Neural cell (in vitro differentiated cells): Measurements from ENCODE around the gene NRBF2. TPM values are rescaled to one million over a fixed set of nuclear protein-coding genes. Genes with fewer than 3 reads are reported as not detected.

ENCODE experiments used
- H2AFZ ChIP-seq: fragments of 200-600, 300-800 bp; sonication (generic), shearing (Covaris generic); 2 replicates; pipeline ENCODE4 v1.6.0; 2014; ENCODE audit warnings: low read depth, mild to moderate bottlenecking, antibody characterized with exemption, low read length, moderate library complexity
- H3F3A ChIP-seq: fragments of 200-600 bp; shearing (Covaris generic); 2 replicates; pipeline ENCODE4 v1.6.1; 2016; ENCODE audit warnings: mild to moderate bottlenecking, moderate library complexity, mixed read lengths, antibody characterized with exemption, low read length; ENCODE audit not compliant: insufficient read depth, poor library complexity, severe bottlenecking
- H3K27ac ChIP-seq: fragments of 200-600, 300-800 bp; sonication (generic), shearing (Covaris generic); 2 replicates; pipeline ENCODE4 v1.5.1; 2014; ENCODE audit warnings: mild to moderate bottlenecking, low read length, moderate library complexity
- H3K27me3 ChIP-seq: fragments of 300-800, 200-600 bp; sonication (generic), shearing (Covaris generic); 2 replicates; pipeline ENCODE4 v1.6.0; 2014; ENCODE audit warnings: mild to moderate bottlenecking, low read depth, low read length, moderate library complexity; ENCODE audit not compliant: insufficient read depth
- H3K36me3 ChIP-seq: fragments of 300-800, 200-600 bp; sonication (generic), shearing (Covaris generic); 2 replicates; pipeline ENCODE4 v1.5.1; 2014; ENCODE audit warnings: mild to moderate bottlenecking, antibody characterized with exemption, low read length, moderate library complexity; ENCODE audit not compliant: insufficient read depth
- H3K4me2 ChIP-seq: fragments of 300-800, 200-600 bp; sonication (generic), shearing (Covaris generic); 2 replicates; pipeline ENCODE4 v1.6.0; 2014; ENCODE audit warnings: mild to moderate bottlenecking, low read length
- H3K4me3 ChIP-seq: fragments of 300-800, 200-600 bp; sonication (generic), shearing (Covaris generic); 2 replicates; pipeline ENCODE4 v1.5.1; 2014; ENCODE audit warnings: mild to moderate bottlenecking, low read length, moderate library complexity
- H3K79me2 ChIP-seq: fragments of 200-600 bp; shearing (Covaris generic); replicated peaks from 2 replicates; pipeline ENCODE4 v1.6.0; 2014; ENCODE audit warnings: mild to moderate bottlenecking, low read length, moderate library complexity; ENCODE audit not compliant: insufficient read depth
- H3K9ac ChIP-seq: fragments of 300-800, 200-600 bp; sonication (generic), shearing (Covaris generic); 2 replicates; pipeline ENCODE4 v1.6.1; 2016; ENCODE audit warnings: mild to moderate bottlenecking, low read length, mixed read lengths
- H3K9me2 ChIP-seq: fragments of 200-600 bp; shearing (Covaris generic); 2 replicates; pipeline ENCODE4 v1.6.1; 2016; ENCODE audit warnings: mild to moderate bottlenecking, low read length, mixed read lengths; ENCODE audit not compliant: insufficient read depth
- H3K9me3 ChIP-seq: fragments of 200-600, 300-800 bp; sonication (generic), shearing (Covaris generic); 2 replicates; pipeline ENCODE4 v1.6.1; 2016; ENCODE audit warnings: mild to moderate bottlenecking, mixed run types, low read length, moderate library complexity, mixed read lengths
- H4K20me1 ChIP-seq: fragments of 200-600 bp; shearing (Covaris generic); 2 replicates; pipeline ENCODE4 v1.6.1; 2016; ENCODE audit warnings: mild to moderate bottlenecking, mixed run types; ENCODE audit not compliant: insufficient read depth
- EP300 ChIP-seq: fragments of 450-650 bp; conservative IDR thresholded peaks from 2 replicates; pipeline ENCODE4 v1.6.1; 2014; ENCODE audit warnings: antibody characterized with exemption, mild to moderate bottlenecking, moderate library complexity; ENCODE audit not compliant: poor library complexity, severe bottlenecking
- EZH2 ChIP-seq: fragments of 200-600, 300-800 bp; shearing (Covaris generic), sonication (generic); IDR thresholded peaks from 2 replicates; pipeline ENCODE4 v1.6.1; 2014; ENCODE audit warnings: antibody characterized with exemption, low read length, borderline replicate concordance, mild to moderate bottlenecking; ENCODE audit not compliant: insufficient read depth, poor library complexity, severe bottlenecking
- MXI1 ChIP-seq: fragments of 450-650 bp; conservative IDR thresholded peaks from 2 replicates; pipeline ENCODE4 v1.6.1; 2014; ENCODE audit warnings: antibody characterized with exemption, mild to moderate bottlenecking; ENCODE audit not compliant: poor library complexity, severe bottlenecking
- POLR2AphosphoS5 ChIP-seq: IDR thresholded peaks from 2 replicates; pipeline ENCODE4 v1.6.1; 2012
- RAD21 ChIP-seq: fragments of 450-650 bp; conservative IDR thresholded peaks from 2 replicates; pipeline ENCODE4 v1.6.1; 2014; ENCODE audit warnings: antibody characterized with exemption, mild to moderate bottlenecking, moderate library complexity
- SMC3 ChIP-seq: fragments of 450-650 bp; conservative IDR thresholded peaks from 2 replicates; pipeline ENCODE4 v1.6.1; 2014; ENCODE audit warnings: antibody characterized with exemption, mild to moderate bottlenecking, moderate library complexity; ENCODE audit not compliant: poor library complexity
- TAF1 ChIP-seq: IDR thresholded peaks from 2 replicates; pipeline ENCODE4 v1.6.1; 2012; ENCODE audit warnings: low read depth
- polyA plus RNA-seq: library from polyadenylated mRNA; depleted of rRNA; stranded (reverse); fragments of >200 nt; gene quantifications from 2 replicates; pipeline ENCODE4 v1.2.3, GENCODE V29; 2014
- TF ChIP-seq, protein P1 (sequence below): IDR thresholded peaks from 2 replicates; pipeline ENCODE4 v1.6.1; 2012; ENCODE audit warnings: borderline replicate concordance
- TF ChIP-seq, protein P2 (sequence below): fragments of 450-650 bp; IDR thresholded peaks from 2 replicates; pipeline ENCODE4 v1.5.1; 2014; ENCODE audit warnings: antibody characterized with exemption, mild to moderate bottlenecking, moderate library complexity; ENCODE audit not compliant: poor library complexity, severe bottlenecking

The NRBF2 gene
- polyA plus RNA-seq, 1 donor from 2014 or later: 32.7 TPM

DNA sequence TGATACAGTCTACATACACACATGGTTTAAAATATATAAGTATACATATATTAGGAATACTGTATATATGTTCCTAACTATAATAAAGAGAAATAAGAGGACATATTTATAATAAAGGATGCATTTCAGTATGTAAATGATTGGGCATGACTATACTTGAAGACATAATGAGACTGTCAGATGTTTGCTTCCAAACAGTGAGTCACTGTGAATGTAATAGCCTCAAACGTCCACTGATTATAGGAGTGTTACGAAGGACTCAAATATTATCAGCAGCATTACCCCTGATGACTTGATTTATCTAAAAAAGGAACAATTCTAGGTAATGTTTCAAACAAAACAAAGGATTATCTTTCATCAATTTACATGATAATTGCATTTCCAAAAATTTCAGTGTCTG lies 39.9 kb upstream of the NRBF2 start:
- H3K79me2 ChIP-seq: no peaks in the 10 kb centered on the region
- TF ChIP-seq, protein P1, sequence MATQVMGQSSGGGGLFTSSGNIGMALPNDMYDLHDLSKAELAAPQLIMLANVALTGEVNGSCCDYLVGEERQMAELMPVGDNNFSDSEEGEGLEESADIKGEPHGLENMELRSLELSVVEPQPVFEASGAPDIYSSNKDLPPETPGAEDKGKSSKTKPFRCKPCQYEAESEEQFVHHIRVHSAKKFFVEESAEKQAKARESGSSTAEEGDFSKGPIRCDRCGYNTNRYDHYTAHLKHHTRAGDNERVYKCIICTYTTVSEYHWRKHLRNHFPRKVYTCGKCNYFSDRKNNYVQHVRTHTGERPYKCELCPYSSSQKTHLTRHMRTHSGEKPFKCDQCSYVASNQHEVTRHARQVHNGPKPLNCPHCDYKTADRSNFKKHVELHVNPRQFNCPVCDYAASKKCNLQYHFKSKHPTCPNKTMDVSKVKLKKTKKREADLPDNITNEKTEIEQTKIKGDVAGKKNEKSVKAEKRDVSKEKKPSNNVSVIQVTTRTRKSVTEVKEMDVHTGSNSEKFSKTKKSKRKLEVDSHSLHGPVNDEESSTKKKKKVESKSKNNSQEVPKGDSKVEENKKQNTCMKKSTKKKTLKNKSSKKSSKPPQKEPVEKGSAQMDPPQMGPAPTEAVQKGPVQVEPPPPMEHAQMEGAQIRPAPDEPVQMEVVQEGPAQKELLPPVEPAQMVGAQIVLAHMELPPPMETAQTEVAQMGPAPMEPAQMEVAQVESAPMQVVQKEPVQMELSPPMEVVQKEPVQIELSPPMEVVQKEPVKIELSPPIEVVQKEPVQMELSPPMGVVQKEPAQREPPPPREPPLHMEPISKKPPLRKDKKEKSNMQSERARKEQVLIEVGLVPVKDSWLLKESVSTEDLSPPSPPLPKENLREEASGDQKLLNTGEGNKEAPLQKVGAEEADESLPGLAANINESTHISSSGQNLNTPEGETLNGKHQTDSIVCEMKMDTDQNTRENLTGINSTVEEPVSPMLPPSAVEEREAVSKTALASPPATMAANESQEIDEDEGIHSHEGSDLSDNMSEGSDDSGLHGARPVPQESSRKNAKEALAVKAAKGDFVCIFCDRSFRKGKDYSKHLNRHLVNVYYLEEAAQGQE: no peak
- no peak for TF ChIP-seq EZH2
- no peak for TF ChIP-seq RAD21
- TF ChIP-seq, protein P2, sequence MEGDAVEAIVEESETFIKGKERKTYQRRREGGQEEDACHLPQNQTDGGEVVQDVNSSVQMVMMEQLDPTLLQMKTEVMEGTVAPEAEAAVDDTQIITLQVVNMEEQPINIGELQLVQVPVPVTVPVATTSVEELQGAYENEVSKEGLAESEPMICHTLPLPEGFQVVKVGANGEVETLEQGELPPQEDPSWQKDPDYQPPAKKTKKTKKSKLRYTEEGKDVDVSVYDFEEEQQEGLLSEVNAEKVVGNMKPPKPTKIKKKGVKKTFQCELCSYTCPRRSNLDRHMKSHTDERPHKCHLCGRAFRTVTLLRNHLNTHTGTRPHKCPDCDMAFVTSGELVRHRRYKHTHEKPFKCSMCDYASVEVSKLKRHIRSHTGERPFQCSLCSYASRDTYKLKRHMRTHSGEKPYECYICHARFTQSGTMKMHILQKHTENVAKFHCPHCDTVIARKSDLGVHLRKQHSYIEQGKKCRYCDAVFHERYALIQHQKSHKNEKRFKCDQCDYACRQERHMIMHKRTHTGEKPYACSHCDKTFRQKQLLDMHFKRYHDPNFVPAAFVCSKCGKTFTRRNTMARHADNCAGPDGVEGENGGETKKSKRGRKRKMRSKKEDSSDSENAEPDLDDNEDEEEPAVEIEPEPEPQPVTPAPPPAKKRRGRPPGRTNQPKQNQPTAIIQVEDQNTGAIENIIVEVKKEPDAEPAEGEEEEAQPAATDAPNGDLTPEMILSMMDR: no peak
- TF ChIP-seq EP300: no peak
- no peak for TF ChIP-seq SMC3
- no peak for TF ChIP-seq MXI1
- TF ChIP-seq TAF1: no peak
- TF ChIP-seq POLR2AphosphoS5: no peak
- H3K27ac ChIP-seq: no peak overlapping the region

DNA sequence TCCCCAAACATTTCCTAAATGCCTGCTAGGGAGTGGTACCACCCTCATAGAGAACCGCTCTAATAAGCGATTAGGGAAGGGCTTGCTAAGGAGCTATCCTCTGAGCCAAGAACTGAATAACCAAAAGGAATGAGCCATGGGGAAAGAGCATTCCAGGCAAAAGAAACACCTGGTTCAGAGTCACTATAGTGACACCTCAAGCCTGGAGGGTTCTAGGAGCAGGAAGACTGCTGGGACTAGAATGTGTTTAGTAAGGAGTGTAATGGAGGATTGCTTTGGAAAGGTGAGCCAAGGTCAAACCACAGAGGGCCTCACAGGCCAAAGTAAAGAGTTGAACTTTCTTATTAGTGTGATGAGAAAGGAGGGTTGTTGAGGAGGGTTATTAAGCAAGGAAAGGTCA lies 38.7 kb upstream of the NRBF2 start:
- Histone ChIP-seq H3F3A (no peaks in the 10 kb centered on the region), H3K9me3 (no peaks in the 10 kb centered on the region), H3K4me2 (no peak overlapping the region), H3K4me3 (no peak overlapping the region), H3K27ac (no peak overlapping the region), H3K79me2 (no peaks in the 10 kb centered on the region), H3K36me3 (no peaks in the 10 kb centered on the region), H3K9me2 (no peaks in the 10 kb centered on the region), H2AFZ (no peak overlapping the region), H3K27me3 (no peaks in the 10 kb centered on the region), H3K9ac (no peak overlapping the region), H4K20me1 (no peaks in the 10 kb centered on the region)
- TF ChIP-seq EP300 (no peak), RAD21 (no peak), MXI1 (no peak), TAF1 (no peak), EZH2 (no peak), SMC3 (no peak), POLR2AphosphoS5 (no peak)
- TF ChIP-seq, protein P2: no peak
- TF ChIP-seq, protein P1: no peak

More for the DNA sequence above, 39.9 kb upstream of the NRBF2 start:
- no peak overlapping the region for H3K4me3 ChIP-seq
- no peaks in the 10 kb centered on the region for H3K27me3 ChIP-seq
- no peaks in the 10 kb centered on the region for H3K9me3 ChIP-seq
- H3K36me3 ChIP-seq: no peaks in the 10 kb centered on the region
- H3K9ac ChIP-seq: no peak overlapping the region
- H3K4me2 ChIP-seq: no peak overlapping the region
- H2AFZ ChIP-seq: no peak overlapping the region
- no peaks in the 10 kb centered on the region for H3K9me2 ChIP-seq
- no peaks in the 10 kb centered on the region for H3F3A ChIP-seq
- no peaks in the 10 kb centered on the region for H4K20me1 ChIP-seq
